NCI-H345 treated with DMSO at 0.1 percent for 48 hours (cell line): ENCODE data around the gene INKA2.
A peak's percentile ranks its signal among the peaks of the same experiment; 100 is the strongest.

Source experiments
- DNase-seq: peaks from one replicate; lab custom pipeline; 2025; ENCODE audit not compliant: unreplicated experiment; lab: John Stamatoyannopoulos, UW

Gene INKA2

GRCh38 chr1:111739194-111739924 lies at the start of gene INKA2:
Gene INKA2 (minus strand): TSS chr1:111739395. CDS start chr1:111739242, 153 bp downstream.
- DNase-seq: peak; percentile 86

- no peak for DNase-seq
Observed at GRCh38 chr1:111786669-111787207, 47.5 kb upstream of the INKA2 start.

GRCh38 chr1:111784273-111784901 lies 45.2 kb upstream of the INKA2 start:
- DNase-seq: no peak

GRCh38 chr1:111779546-111779945 lies 40.4 kb upstream of the INKA2 start:
- no peak for DNase-seq

- DNase-seq: no peak
Observed at GRCh38 chr1:111778541-111779051, 39.4 kb upstream of the INKA2 start.

- no peak for DNase-seq
Observed at GRCh38 chr1:111778066-111778465, 38.9 kb upstream of the INKA2 start.

- DNase-seq: no peak
Observed at GRCh38 chr1:111777301-111777700, 38.1 kb upstream of the INKA2 start.

- no peak for DNase-seq
Observed at GRCh38 chr1:111776861-111777260, 37.7 kb upstream of the INKA2 start.

GRCh38 chr1:111776391-111776790 lies 37.2 kb upstream of the INKA2 start:
- DNase-seq: no peak

- DNase-seq: no peak
Observed at GRCh38 chr1:111775966-111776365, 36.8 kb upstream of the INKA2 start.

GRCh38 chr1:111770916-111771315 lies 31.7 kb upstream of the INKA2 start:
- DNase-seq: no peak

GRCh38 chr1:111769517-111770146 lies 30.4 kb upstream of the INKA2 start:
- peak; percentile 35 for DNase-seq

- DNase-seq: no peak
Observed at GRCh38 chr1:111768625-111769024, 29.4 kb upstream of the INKA2 start.

GRCh38 chr1:111768023-111768422 lies 28.8 kb upstream of the INKA2 start:
- DNase-seq: no peak

GRCh38 chr1:111762332-111762731 lies 23.1 kb upstream of the INKA2 start:
- no peak for DNase-seq

- no peak for DNase-seq
Observed at GRCh38 chr1:111761717-111762116, 22.5 kb upstream of the INKA2 start.

- DNase-seq: no peak
Observed at GRCh38 chr1:111758373-111758772, 19.2 kb upstream of the INKA2 start.

- DNase-seq: no peak
Observed at GRCh38 chr1:111756124-111756513, 16.9 kb upstream of the INKA2 start.

- DNase-seq: peak; percentile 99
Observed at GRCh38 chr1:111755331-111756123, 16.3 kb upstream of the INKA2 start, which contains the start of gene DDX20. Gene DDX20 (plus strand): TSS chr1:111755901. CDS start chr1:111755925, 24 bp downstream.

GRCh38 chr1:111754984-111755330 lies 15.8 kb upstream of the INKA2 start:
- DNase-seq: peak; percentile 42
